GM23338 (cell line): Measurements from ENCODE around the gene UBALD2. TPM values are rescaled to one million over a fixed set of nuclear protein-coding genes. Genes with fewer than 3 reads are reported as not detected.

Experiments
- ATAC-seq: fragments of 200-7000 bp; cut with Tn5 transposase; 3 replicates; pipeline ENCODE4 v1.9.1; 2020
- DNase-seq: peaks from one replicate; pipeline ENCODE4 v3.0.0-alpha.2; 2015; ENCODE audit warnings: low spot score
- H2AFZ ChIP-seq: fragments of 200-600 bp; sonication (generic); 2 replicates; pipeline ENCODE4 v1.8.0; 2016; ENCODE audit warnings: antibody characterized with exemption, mild to moderate bottlenecking, moderate library complexity
- H3F3A ChIP-seq: fragments of 200-600 bp; sonication (generic); replicated peaks from 2 replicates; pipeline ENCODE4 v1.8.0; 2017; ENCODE audit warnings: antibody characterized with exemption, mixed run types, low read depth
- H3K27ac ChIP-seq: fragments of 200-600 bp; sonication (generic); 2 replicates; pipeline ENCODE4 v1.6.1; 2016; ENCODE audit warnings: low read depth
- H3K27me3 ChIP-seq: fragments of 200-600 bp; sonication (generic); 2 replicates; pipeline ENCODE4 v1.8.0; 2016; ENCODE audit warnings: mild to moderate bottlenecking, mixed run types, moderate library complexity; ENCODE audit not compliant: insufficient read depth
- H3K36me3 ChIP-seq: fragments of 200-600 bp; sonication (generic); 2 replicates; pipeline ENCODE4 v1.8.0; 2016; ENCODE audit warnings: mild to moderate bottlenecking; ENCODE audit not compliant: insufficient read depth
- H3K4me1 ChIP-seq: fragments of 200-600 bp; sonication (generic); 2 replicates; pipeline ENCODE4 v1.8.0; 2016; ENCODE audit warnings: mild to moderate bottlenecking, moderate library complexity; ENCODE audit not compliant: insufficient read depth
- H3K4me2 ChIP-seq: fragments of 200-600 bp; sonication (generic); 2 replicates; pipeline ENCODE4 v1.7.1; 2017; ENCODE audit warnings: mixed run types
- H3K4me3 ChIP-seq: fragments of 200-600 bp; sonication (generic); 2 replicates; pipeline ENCODE4 v1.6.1; 2016; ENCODE audit warnings: mixed run types
- H3K79me2 ChIP-seq: fragments of 200-600 bp; sonication (generic); replicated peaks from 2 replicates; pipeline ENCODE4 v1.8.0; 2017; ENCODE audit warnings: mild to moderate bottlenecking; ENCODE audit not compliant: insufficient read depth
- H3K9me2 ChIP-seq: fragments of 200-600 bp; sonication (generic); 2 replicates; pipeline ENCODE4 v1.8.0; 2017; ENCODE audit not compliant: insufficient read depth
- H4K20me1 ChIP-seq: fragments of 200-600 bp; sonication (generic); replicated peaks from 2 replicates; pipeline ENCODE4 v1.8.0; 2017; ENCODE audit warnings: mild to moderate bottlenecking; ENCODE audit not compliant: insufficient read depth
- H3K27ac Mint-ChIP-seq: 2 replicates; pipeline ENCODE4 v1.8.0; 2020; ENCODE audit warnings: inconsistent platforms, mild to moderate bottlenecking, moderate library complexity, mixed read lengths
- H3K27me3 Mint-ChIP-seq: 3 replicates; pipeline ENCODE4 v1.8.0; 2022; ENCODE audit warnings: low read depth, mild to moderate bottlenecking, moderate library complexity, mixed read lengths, inconsistent platforms; ENCODE audit not compliant: insufficient read depth, poor library complexity
- H3K36me3 Mint-ChIP-seq: 3 replicates; pipeline ENCODE4 v1.8.0; 2021; ENCODE audit warnings: low read depth, mild to moderate bottlenecking, inconsistent platforms, moderate library complexity, mixed read lengths
- H3K4me1 Mint-ChIP-seq: 3 replicates; pipeline ENCODE4 v1.8.0; 2020; ENCODE audit warnings: mild to moderate bottlenecking, inconsistent platforms, mixed read lengths
- H3K4me3 Mint-ChIP-seq: 3 replicates; pipeline ENCODE4 v1.8.0; 2021; ENCODE audit warnings: moderate library complexity, mild to moderate bottlenecking, inconsistent platforms, mixed read lengths
- H3K9me3 Mint-ChIP-seq: 3 replicates; pipeline ENCODE4 v1.8.0; 2020; ENCODE audit warnings: moderate library complexity, mild to moderate bottlenecking, inconsistent platforms, mixed read lengths
- CREB1 ChIP-seq: fragments of 250-450 bp; sonication (Bioruptor Pico); IDR thresholded peaks from 2 replicates; pipeline ENCODE4 v1.5.0; 2020; ENCODE audit warnings: low read depth, mild to moderate bottlenecking, moderate library complexity
- ETS1 ChIP-seq: IDR thresholded peaks from 2 replicates; pipeline ENCODE4 v1.6.1; 2016; ENCODE audit warnings: antibody characterized with exemption
- EZH2phosphoT487 ChIP-seq: fragments of 200-600 bp; sonication (generic); IDR thresholded peaks from one replicate; pipeline ENCODE4 v1.8.1; 2018; ENCODE audit warnings: antibody characterized with exemption; ENCODE audit not compliant: unreplicated experiment
- JUNB ChIP-seq: IDR thresholded peaks from one replicate; pipeline ENCODE4 v1.6.1; 2016; ENCODE audit warnings: antibody characterized with exemption; ENCODE audit not compliant: unreplicated experiment
- NANOG ChIP-seq: IDR thresholded peaks from 2 replicates; pipeline ENCODE4 v1.6.1; 2016; ENCODE audit warnings: antibody characterized with exemption, borderline replicate concordance
- REST ChIP-seq: IDR thresholded peaks from one replicate; pipeline ENCODE4 v1.6.1; 2018; ENCODE audit warnings: antibody characterized with exemption; ENCODE audit not compliant: unreplicated experiment
- STAT1 ChIP-seq: IDR thresholded peaks from one replicate; pipeline ENCODE4 v1.6.1; 2016; ENCODE audit warnings: antibody characterized with exemption; ENCODE audit not compliant: unreplicated experiment
- ZNF114 ChIP-seq: fragments of 250-450 bp; sonication (Bioruptor Pico); IDR thresholded peaks from 2 replicates; pipeline ENCODE4 v1.5.0; 2020; ENCODE audit warnings: mild to moderate bottlenecking, moderate library complexity
- ZNF331 ChIP-seq: fragments of 250-450 bp; sonication (Bioruptor Pico); IDR thresholded peaks from 2 replicates; pipeline ENCODE4 v1.5.0; 2020; ENCODE audit warnings: low read depth, mild to moderate bottlenecking, moderate library complexity
- polyA plus RNA-seq: library from polyadenylated mRNA; unstranded; fragments of >200 nt; fragmentation: Nextera tagmentation; extraction: Ambion mirVana; gene quantifications from 2 replicates; pipeline ENCODE4 v1.2.1, GENCODE V29; 2016
- total RNA-seq: library from RNA; depleted of rRNA; stranded (reverse); fragments of >200 nt; shearing (Covaris generic); gene quantifications from 2 replicates; pipeline ENCODE4 v1.2.3, GENCODE V29; 2014

The UBALD2 gene
- total and polyA plus RNA-seq, 2 experiments from 2014 or later = 2.2 to 3.1 TPM

GRCh38 chr17:76265624-76266243 is 586 bp downstream of the UBALD2 start (continued):
- TF ChIP-seq ETS1 (no peak), ZNF331 (CRISPR knock-in tag) (no peak), NANOG (no peak), REST (no peak), CREB1 (no peak), STAT1 (no peak), JUNB (no peak), ZNF114 (no peak), EZH2phosphoT487 (no peak)

GRCh38 chr17:76266244-76266938 is 1.2 kb downstream of the UBALD2 start:
- Histone ChIP-seq H3K27me3 (no peaks in the 10 kb centered on the region), H3K79me2 (peaks cover 21% of the 10 kb centered on the region), H3K27ac (peak overlapping the region; percentile 63; the same call in 1 of the 2 replicates), H3K4me2 (peak overlapping the region; percentile 84), H3F3A (peaks cover 9% of the 10 kb centered on the region; the same call in 1 of the 2 replicates), H4K20me1 (no peaks in the 10 kb centered on the region), H3K36me3 (no peaks in the 10 kb centered on the region), H3K4me1 (peaks cover 24% of the 10 kb centered on the region), H3K9me2 (no peaks in the 10 kb centered on the region), H2AFZ (no peak overlapping the region), H3K4me3 (peak overlapping the region; percentile 89)
- Mint-ChIP-seq H3K27me3 (peaks cover 19% of the 10 kb centered on the region), H3K9me3 (no peaks in the 10 kb centered on the region), H3K4me1 (peaks cover 54% of the 10 kb centered on the region), H3K27ac (peak overlapping the region; percentile 56; the same call in 1 of the 2 replicates), H3K4me3 (peak overlapping the region; percentile 84), H3K36me3 (peaks cover 11% of the 10 kb centered on the region; the same call in 2 of the 3 replicates)
- TF ChIP-seq STAT1 = no peak
- TF ChIP-seq REST = no peak
- ATAC-seq (peak; percentile 2; the same call in 2 of the 3 replicates), DNase-seq (no peak)
